Bone marrow (tissue), 2 donors: ENCODE measurements around the gene SPEN.
A peak's percentile ranks its signal among the peaks of the same experiment; 100 is the strongest.

Experiments
- DNase-seq, 2 donors: peaks; one replicate each; lab custom pipeline; 2025; lab: John Stamatoyannopoulos, UW

Gene SPEN

DNA sequence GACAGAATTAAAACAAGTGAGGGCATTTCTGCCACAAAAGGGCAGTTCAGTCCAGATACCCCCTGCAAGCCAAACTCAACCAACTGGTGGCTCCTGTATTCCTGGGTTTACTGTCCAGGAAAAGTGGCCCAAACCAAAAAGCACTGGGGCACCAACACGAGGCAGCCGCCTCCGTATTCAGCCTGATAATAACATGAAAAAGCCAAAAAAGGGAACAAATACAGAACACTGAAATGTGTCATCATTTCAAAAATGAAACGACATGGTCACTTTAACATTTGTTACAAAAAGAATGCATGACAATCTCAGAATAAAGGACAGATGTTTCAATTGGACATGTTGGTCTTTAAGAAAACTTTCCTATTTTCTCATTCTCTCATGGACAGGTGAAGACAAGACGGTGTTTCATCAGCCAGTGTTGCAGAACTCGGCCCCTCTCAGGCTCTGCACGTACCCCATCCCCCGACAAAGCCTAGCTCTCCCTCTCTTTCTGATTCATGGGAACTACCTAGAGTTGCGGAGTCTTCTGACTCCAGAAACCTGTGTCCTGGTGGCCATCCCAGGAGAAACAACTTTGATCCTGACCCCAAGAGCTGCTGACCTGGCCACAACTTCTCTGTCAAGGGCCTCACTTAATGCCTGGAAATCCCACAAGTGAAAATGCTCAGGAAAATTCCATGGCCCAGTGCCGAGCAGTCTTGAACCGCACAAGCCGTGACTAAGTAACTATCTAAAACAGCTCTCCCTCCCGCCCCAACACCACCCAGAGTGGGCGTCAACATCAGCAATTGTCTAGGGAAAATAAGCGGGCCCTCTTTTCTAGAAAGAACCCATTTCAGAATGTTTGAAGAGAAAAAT is 101.3 kb downstream of the SPEN start:
- DNase-seq = no peak

DNA sequence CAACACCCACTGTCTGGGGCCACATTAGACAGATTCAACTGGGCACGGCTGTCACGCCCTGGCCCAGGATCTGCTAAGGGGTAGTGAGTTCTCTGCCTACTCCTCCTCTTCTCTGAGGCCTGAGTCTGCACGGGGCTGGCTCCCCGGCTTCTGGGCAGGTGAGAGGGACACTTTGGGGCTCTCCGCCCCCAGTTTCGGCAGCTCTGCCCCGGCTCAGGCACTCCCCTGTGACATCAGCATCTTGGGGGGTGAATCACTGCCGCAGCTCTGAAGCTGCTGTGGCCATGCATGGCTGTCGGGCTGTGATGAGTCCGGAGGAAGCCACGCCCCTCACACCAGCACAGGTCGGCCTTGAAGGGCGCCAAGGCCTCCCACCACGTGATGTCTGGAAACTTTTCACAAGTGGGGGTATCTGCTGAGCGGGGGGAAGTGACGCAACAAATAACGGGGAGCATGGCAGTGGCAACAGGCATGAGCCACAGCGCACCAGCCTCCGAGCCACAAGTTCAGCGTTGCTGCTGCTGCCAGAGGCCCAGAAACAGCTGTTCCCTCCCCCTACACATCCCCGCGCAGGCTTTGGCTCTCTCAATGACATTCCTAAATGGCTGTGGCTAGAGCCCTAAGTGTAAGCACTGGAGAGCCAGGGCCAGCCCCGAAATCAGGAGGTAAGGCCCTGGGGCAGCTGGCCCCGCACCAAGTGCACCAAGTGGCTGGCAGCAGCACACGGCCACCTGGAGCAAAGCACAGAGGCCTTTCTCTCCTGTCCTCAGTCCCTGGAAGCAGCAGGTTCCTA is 102.1 kb downstream of the SPEN start:
- peak; percentile 55 to 84 for DNase-seq

DNA sequence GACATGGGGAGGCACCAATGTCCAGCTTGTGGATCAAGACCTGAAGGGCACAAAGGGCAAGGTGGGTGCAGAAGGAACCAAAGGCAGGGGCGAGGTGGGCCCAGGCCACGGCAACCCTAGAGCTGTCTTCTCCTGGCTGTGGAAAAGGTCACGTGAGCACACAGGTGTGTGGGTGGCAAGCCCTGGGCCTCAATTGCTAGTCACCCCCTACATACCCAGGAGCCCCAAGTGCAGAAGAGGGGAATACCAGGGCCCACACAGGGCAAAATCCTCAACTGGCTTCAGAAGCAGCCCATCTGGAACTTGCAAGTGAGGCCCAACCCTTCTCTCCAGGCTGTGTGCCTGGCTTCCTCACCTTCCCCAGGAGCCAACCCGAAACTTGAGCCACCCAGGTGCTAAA is 102.8 kb downstream of the SPEN start:
- no peak for DNase-seq

DNA sequence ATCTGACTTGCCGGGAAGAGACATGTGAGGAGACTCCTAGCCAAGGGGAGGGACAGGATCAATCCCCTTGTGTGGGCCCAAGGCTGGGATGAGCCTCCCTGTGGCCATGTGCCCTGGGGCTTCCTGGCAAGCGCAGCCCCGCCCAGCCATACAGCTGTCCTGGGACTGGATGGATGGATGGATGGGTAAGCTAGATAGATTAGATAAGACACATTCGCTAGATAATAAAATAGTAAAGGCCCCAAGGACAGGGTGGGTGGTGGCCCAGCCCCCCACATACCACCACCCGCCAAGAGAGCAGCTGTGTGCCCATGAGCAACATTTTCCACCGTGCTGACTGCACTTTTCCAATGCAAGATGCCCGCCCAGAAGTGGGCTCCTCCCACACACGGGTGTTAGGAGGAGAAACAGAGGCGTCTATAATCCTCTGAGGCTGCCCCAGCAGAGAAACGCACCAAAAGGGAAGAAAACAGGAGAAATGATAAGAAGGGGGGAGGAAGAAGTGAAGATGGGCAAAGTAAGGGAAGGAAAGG is 103.3 kb downstream of the SPEN start:
- DNase-seq = peak in 1 of 2 donors; percentile 15

DNA sequence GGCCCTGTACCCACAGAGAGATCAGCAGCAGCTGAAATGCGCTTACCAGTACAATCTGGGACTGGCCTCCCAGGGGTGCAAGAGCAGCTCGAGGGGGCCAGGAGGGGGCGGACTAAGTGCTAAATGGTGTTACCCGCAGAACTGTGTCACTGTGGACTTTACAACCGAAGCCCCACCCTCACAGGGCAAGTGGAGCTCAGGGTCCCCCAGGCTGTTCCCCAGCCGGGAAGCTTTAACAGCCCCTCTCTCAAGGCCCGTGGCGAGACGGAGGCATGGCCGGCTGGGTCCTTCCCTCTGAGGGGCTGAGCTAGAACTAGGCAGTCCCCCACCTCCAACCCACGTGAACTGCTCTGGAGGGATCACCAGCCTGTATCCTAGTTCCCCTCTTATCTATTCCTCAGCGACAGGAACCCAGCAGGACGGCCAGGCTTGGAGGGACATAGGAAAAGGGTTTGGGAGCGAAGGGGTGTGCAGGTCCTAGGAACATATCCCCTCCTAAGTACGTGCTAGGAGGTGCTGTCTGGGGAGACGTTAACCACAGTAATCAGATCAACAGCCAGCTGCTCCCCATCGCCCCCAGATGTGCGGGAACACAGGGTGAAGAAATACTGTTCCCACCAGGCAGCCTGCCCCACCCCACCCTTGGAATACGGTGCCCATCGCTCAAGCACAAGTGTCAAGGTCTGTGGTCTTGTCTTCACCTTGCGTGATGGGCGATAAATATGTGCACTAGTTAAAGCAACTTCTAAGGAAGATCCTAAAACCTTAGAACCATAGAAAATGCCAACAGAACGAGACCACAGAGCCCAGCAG is 104.0 kb downstream of the SPEN start:
- DNase-seq = no peak

DNA sequence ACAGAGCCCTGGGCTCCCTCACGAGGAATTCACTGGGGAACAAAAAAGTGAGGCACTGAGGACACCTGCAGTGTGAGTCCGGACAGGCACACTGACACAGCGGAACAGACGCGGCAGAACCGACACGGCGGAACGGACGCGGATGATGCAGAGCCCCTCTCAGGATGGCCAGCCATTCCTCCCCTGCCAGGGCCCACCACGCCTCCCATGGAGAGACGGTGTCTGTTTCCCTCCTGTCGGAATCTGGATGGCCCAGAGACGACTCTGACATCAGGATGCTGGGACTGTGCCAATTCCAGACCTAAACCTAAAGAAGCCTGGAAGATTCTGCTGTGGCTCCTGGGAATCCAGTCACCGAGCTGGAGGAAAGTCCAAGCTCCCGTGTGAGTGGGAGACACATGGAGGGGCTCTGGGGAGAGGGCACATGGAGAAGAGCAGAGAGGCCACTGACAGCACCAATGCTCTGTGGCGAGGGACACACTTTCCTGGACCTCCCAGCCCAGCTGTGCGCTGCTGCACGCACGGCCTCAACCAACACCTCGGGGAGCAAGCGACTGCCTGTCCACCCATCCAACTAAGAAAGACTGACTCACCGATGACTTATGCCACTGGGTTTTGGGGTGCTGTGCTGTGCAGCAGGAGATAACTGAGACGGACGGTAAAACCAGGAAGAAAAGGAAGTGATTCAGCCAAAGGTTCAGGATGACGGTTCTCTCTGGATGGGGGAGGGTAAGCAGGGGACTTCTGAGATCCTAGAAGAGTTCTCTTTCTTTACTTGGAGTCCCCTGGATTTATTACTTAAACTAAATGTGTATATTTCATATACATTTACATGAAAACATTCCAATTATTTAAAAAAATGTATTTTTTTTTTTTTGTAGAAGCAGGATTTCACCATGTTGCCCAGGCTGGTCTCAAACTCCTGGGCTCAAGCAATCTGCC is 105.1 kb downstream of the SPEN start:
- peak; percentile 26 to 97 for DNase-seq

DNA sequence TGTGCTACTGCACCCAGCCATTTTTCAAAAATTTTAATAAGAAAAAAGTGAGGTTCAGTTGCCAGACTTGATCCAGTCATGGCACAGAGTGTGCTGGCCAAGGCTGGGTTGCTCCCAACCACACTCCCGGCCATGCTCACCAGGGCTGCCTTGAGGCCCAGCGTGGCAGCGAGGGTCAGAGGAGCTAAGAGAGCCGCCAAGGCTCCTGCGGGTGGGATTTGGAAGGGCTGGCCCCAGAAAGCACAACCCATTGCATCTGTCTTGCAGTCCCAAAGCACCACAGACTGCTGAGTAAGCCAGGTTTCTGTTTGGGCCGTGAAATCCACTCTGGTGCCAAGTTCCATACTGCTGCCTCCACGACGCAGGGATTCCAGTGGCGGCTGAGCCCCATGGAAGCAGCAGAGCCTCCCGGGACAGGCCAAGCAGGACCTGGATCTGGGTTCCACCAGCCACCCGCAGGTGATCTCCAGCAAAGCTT is 105.8 kb downstream of the SPEN start:
- no peak for DNase-seq

DNA sequence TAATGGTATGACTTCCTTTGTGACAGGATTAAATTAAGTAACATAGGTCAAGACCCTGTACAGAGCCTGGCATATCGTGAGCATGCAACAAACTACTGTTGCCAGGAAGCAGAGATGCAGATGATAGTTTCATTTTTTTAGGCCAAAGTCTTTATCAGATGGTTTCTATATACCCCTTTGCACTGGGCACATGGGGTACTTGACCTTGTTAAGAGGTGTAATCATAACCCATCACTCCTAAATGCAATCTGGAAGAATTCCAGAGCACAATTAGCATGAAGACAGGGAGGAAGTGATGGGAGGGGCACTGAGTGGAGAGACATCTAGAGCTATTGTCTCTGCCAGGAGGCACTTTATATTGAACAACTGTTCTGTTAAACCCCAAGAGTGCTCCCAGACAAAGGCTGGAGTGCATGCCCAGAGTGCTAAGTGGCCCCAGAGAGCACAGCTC is 106.3 kb downstream of the SPEN start:
- no peak for DNase-seq

DNA sequence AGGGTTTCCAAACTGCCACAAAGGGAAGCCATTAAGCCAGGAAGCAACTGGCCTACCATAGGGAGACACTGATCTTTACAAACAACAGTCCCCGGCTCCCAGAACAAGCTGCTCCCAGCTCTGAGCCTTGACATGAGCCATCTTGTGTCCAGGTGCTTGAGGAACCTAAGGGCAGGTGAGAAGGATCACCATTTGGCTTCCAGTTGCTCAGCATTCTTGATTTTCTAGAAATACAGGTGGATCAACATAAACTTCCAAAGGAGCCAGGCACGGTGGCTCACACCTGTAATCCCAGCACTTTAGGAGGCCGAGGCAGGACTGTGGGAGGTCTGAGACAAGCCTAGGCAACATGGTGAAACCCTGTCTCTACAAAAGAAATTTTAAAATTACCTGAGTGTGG is 106.8 kb downstream of the SPEN start:
- DNase-seq = no peak

DNA sequence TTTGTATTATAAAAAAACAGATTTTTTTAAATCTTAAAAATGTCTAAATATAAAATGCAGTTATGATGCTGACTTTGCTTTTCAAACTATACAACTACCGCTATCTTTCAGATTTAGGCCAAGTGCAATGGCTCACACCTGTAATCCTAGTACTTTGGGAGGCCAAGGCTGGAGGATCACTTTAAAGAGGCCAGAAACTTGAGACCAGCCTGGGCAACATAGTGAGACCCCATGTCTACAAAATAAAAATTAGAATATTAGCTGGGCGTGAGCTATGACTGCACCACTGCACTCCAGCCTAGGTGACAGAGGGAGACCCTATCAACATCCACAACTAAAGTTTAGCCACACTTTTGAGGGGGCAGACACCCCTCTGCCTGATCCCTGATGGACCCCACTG is 108.0 kb downstream of the SPEN start:
- no peak for DNase-seq

DNA sequence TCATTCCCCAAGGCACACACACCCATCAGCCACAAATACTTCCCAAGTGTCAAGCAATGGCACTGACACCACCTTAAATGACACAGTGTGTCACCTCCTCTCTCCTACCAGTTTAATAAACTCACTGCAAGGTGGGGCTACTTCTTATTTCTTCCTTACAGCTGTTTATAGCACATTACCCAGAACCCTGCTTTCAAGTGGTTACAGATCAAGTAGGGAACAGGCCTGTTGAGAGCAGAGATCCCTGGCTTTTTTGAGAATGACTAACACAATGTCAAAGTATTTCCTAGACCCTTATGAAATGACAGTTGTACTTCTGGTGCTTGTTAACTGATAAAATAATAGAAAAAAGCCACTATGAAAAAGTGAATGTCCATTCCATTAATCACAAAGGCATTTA is 108.6 kb downstream of the SPEN start:
- DNase-seq = peak in 1 of 2 donors; percentile 75

DNA sequence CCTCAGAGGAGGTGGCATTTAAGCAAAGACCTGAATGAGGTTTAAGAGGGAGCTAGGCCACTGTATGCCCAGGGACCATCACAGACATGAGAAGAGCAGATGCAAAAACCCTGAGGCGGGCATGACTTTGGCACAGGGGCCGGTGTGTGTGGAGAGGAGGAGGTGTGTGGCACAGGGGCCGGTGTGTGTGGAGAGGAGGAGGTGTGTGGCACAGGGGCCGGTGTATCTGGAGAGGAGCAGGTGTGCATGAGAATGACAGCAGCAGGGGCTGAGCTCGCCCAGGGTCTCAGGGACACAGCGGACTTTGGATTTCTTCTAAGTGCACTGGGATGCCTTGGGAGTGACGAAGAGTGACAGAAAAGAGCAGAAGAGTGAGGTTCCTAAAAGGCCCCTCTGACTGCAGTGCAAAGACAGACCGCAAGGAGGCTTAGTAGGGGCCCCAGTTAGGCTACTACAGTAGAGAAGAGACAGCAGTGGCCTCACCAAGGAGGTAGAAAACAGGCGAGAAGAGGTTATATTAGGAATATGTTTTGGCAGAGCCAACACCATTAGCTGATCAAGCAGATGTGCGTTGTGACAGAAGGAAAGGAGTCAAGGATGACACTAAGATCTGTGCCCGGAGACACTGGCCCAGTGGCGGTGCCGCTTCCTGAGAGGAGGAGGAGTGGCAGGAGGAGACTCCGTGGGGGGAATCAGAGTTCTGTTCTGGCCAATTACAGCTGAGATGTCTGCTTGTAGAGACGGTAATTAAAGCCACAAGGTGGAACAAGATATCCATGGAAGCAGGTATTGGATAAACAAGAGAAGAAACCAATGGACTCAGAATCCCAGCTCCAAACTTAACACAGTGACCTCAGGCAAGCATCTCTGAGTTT is 110.0 kb downstream of the SPEN start:
- DNase-seq = no peak

DNA sequence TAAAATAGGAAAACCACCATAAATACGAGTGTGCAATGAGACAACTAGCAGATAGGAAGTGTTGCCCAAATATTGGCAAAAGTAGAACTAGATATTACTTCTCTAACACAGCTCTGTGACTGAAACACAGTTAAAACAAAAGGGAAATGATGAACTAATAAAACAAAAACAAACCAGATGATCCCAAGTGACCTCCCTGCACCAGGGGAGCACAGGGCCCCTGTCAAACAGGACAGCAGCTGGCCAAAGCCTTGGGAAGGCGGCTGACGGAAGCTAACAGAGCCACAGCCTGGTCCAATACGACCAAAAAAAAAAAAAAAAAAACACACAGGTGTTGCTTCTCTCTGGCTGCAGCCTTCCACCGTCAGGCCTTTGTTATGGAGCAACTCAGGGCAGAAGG is 110.6 kb downstream of the SPEN start:
- DNase-seq = no peak

DNA sequence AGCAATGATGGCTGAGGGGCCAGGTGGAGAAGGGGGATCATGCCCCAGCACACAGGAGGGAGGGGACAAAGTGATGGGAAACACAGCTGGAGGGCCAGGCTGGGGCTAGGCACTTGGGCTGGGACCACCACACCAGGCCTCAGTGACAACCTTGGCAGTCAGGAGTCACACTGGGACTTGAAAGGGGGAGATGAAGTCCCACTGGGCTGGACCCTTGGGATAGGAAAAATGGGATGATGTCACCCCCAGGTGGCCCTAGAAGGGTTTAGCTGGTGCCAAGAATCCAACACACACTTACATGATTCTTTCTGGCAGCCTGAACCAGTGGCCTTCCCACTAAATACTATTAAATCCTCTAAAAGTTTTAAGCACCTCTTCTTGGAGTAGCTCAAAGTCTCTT is 111.3 kb downstream of the SPEN start:
- DNase-seq = no peak

DNA sequence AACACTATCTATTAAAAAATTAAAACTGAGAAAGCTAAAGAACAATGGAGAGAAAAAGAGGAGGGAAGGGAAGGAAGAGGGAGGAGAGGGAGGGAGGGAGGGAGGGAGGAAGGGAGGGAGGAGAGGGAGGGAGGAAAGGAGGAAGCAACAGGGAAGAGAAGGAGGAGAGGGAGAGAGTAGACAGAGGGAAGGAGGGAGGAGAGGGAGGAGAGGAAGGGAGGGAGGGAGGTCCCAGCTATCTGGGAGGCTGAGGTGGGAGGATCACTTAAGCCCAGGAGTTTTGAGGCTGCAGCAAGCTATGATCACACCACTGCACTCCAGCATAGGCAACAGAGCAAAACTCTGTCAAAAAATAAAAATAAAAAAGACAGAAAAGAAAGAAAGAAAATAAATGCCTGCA is 111.9 kb downstream of the SPEN start:
- DNase-seq = no peak

DNA sequence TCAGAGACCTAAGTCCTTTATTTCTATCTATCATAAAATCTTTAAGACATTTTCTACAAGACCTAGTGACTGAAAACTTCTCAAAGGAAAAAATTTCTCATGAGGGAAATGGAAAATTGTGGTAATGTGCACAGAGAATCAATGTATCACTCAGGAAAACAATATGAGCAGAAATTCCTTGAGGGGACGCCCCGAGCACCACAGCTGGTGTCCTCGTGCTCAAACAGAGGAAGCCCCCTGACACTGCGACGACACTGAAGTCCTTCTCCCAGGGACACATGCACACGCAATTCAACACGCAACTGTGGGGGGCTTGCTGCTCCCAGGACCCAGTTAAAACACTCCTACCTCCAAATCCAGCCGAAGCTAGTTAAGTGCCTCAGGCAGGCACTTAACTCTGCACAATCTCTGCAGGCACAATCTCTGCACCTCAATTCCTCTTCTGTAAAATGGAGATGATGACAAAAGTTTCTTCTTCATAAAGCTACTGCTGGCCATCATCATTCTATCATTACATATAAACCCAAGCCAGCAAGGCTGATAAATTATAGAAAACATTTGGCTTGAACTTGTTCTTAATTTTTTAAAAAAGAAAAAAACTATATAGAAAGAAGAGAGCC is 112.4 kb downstream of the SPEN start:
- no peak for DNase-seq

DNA sequence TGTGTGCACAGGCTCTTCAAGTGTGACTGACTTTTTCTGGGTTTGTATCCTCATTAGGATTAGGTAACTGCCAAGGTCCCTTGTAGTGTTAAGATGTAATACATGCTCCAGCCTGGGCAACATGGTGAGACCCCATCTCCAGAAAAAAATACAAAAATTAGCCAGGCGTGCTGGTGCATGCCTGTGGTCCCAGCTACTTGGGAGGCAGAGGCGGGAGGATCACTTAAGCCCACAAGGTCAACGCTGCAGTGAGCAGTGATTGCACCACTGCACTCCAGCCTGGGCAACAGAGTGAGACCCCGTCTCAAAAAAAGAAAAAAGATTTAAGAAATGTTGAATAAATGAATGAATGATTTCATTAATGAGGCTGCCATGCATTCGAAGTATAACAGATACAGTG is 113.3 kb downstream of the SPEN start:
- DNase-seq = no peak

DNA sequence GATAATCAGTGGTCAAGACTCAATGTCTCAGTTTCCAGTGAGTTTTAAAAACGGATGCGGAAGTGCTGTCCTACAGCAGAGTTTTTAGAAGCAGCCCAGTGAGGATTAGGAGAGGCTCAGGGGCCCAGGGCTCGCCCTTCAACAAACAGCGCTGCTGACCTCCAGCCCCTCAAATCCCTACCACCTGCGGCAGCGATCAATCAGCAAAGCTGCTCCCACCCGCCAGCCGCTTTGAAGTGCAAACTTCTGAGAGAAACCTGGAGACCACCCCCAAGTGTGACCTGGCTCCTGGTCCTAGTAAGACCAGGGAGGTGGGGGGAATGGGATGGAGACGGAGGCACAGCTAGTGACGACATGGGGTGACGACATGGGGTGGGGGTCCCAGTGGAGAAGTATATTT is 114.0 kb downstream of the SPEN start:
- no peak for DNase-seq

DNA sequence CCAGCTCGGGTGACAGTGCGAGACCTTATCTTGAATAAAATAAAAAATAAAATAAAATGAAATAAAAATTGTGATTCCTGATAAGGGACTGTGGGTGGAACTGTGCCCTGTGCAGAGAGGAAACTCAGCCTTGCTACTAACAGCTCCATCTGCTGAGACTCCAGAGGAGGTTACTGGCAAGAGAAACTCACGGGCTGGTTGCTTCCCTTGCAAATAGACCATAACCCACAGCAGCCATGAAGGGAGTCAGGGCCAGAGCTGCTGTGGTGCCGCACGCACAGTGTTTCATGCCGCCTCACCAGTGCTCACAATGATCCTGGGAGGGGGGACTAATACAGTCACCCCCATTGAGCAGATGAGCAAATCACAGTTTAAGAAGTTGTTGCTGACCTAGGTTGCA is 114.7 kb downstream of the SPEN start:
- no peak for DNase-seq
